Mesodermal cell (in vitro differentiated cells): ENCODE measurements around the gene NSUN4.
"Not testable (repeated sequence)": the region's sequence is repeated elsewhere in the genome, so short reads cannot be mapped to it uniquely, and the experiment has no call there.

Experiments used
- H3K27ac ChIP-seq: 2 replicates; pipeline ENCODE4 v1.7.0; 2013; ENCODE audit warnings: mild to moderate bottlenecking, low read depth, low read length, moderate library complexity; ENCODE audit not compliant: severe bottlenecking
- H3K36me3 ChIP-seq: 2 replicates; pipeline ENCODE4 v1.7.1; 2013; ENCODE audit warnings: mild to moderate bottlenecking, low read length, moderate library complexity; ENCODE audit not compliant: control insufficient read depth, insufficient read depth
- H3K4me1 ChIP-seq: one replicate; pipeline ENCODE4 v1.7.1; 2013; ENCODE audit warnings: mild to moderate bottlenecking, low read length; ENCODE audit not compliant: insufficient read depth, control insufficient read depth, poor library complexity, severe bottlenecking
- H3K4me3 ChIP-seq: 2 replicates; pipeline ENCODE4 v1.7.0; 2013; ENCODE audit warnings: low read length, control low read depth, mild to moderate bottlenecking; ENCODE audit not compliant: insufficient read depth, poor library complexity, severe bottlenecking; ENCODE audit errors: extremely low read depth
- H3K9me3 ChIP-seq: 2 replicates; pipeline ENCODE4 v1.7.1; 2013; ENCODE audit warnings: mild to moderate bottlenecking, low read length, moderate library complexity; ENCODE audit not compliant: control insufficient read depth
- WGBS, 2 experiments: methylation state at CpG; one replicate each; pipeline ENCODE4 v1.1.5; 2013; ENCODE audit warnings: missing lambda C conversion rate in 2 of 2; ENCODE audit not compliant: insufficient coverage in 2 of 2; 5-methylcytosine and 5-hydroxymethylcytosine counted together

NSUN4 gene

DNA sequence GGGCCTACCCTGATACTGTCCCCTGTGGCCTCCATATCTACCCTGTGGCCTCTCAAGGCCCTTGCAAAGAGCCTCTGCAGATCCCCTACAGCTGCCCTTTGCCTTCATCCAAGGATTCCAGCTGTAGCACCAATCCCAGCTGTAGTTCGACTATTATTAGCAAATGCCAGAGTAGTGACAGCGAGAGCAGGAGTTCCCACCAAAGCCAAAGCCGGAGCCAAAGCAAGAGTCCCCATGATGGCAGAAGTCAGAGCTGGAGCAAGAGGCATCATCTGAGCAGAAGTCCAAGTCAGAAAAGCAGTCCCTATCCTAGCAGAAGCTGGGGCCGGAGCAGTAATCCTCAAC, 2.7 kb downstream of the NSUN4 start:
- Histone ChIP-seq H3K9me3 (no peaks in the 10 kb centered on the region), H3K4me3 (no peak overlapping the region), H3K27ac (no peak overlapping the region), H3K36me3 (peaks cover 57% of the 10 kb centered on the region), H3K4me1 (peaks cover 13% of the 10 kb centered on the region)
- WGBS, 2 experiments = 95 to 100% methylated on average over 4 of the region's 4 CpGs

DNA sequence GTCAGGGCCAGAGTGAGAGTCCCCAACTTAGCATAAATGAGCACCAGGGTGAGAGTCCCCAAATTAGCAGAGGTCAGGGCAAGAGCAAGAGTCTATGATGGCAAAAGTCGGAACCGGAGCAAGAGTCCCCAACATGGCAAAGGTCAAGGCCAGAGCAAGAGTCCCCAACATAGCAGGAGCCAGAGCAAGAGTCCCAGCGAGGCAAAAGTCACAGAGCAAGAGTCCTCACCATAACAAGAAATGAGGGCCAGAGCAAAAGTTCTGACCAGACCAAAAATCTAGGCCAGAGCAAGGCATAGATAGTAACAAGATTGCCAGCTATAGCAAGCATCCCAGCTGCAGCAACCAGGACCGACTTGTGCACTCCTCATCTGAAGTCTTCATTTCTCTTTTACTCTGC, 3.1 kb downstream of the NSUN4 start:
- Histone ChIP-seq H3K4me1 (peaks cover 13% of the 10 kb centered on the region), H3K27ac (no peak overlapping the region), H3K9me3 (no peaks in the 10 kb centered on the region), H3K4me3 (no peak overlapping the region), H3K36me3 (peaks cover 61% of the 10 kb centered on the region)
- WGBS, 2 experiments = 95% methylated on average over 4 of the region's 4 CpGs

DNA sequence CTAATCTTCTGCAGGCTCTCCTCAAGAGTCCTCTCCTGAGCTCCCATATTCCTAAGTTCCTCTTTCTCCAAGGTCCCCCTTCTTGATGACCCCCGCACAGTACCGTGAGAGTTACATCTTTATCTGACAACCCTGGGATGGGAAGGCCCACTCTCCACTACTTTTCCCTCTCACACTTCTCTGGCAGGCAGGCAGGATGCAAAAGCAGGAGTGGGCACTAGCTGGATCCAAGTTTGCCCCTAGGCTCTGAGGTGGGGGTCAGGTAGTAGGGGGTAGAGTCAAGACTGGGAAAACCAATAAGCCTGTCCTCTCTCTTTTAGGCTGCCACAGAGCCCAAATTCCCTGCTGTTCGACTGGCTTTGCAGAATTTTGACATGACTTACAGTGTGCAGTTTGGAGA, 3.9 kb downstream of the NSUN4 start:
- H3K36me3 ChIP-seq = peaks cover 69% of the 10 kb centered on the region
- H3K9me3 ChIP-seq = no peaks in the 10 kb centered on the region
- 78 to 100% methylated on average over 1 of the region's 3 CpGs for WGBS, 2 experiments
- H3K27ac ChIP-seq = no peak overlapping the region
- no peak overlapping the region for H3K4me3 ChIP-seq
- peaks cover 11% of the 10 kb centered on the region for H3K4me1 ChIP-seq

DNA sequence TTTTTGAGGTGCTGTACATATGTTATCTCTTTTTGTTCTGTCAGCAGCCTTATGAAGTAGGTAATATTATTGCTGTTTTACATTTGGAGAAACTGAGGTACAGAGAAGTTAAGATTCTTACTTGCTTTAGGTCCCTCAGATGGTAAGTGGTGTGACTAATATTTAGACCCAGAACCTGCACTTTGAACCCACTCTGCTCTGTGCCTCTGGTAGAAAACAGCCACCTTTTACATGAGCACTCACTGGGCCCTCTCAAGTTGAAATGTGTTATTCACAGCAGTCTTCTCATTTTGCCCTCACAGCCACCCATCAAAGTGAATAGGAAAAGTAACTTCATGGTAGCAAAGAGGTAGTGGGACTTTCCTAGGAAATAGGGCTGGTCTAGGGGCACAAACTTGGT, 4.7 kb downstream of the NSUN4 start:
- Histone ChIP-seq H3K27ac (no peak overlapping the region), H3K36me3 (peaks cover 77% of the 10 kb centered on the region), H3K4me1 (peaks cover 6% of the 10 kb centered on the region), H3K4me3 (no peak overlapping the region), H3K9me3 (no peaks in the 10 kb centered on the region)

DNA sequence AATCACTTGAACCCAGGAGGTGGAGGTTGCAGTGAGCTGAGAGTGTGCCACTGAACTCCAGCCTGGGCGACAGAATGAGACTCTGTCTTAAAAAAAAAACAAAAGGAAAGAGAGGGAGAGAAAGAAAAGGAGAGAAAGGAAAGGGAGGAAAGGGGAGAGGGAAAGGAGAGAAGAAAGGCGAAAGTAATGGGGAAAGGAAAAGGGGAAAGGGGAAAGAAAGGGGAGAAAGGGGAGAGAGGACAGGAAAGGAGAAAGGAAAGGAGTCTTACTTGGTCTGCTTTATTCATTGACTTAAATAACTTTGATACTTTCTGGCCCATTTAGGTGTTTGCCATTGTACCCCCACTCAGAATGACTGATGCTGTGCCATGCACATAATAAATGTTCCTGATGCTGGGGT, 11.8 kb downstream of the NSUN4 start:
- Histone ChIP-seq H3K4me1 (no peaks in the 10 kb centered on the region), H3K9me3 (no peaks in the 10 kb centered on the region), H3K27ac (no peak overlapping the region), H3K36me3 (peaks cover 94% of the 10 kb centered on the region), H3K4me3 (no peak overlapping the region)
- 85 to 97% methylated on average over 2 of the region's 2 CpGs for WGBS, 2 experiments

DNA sequence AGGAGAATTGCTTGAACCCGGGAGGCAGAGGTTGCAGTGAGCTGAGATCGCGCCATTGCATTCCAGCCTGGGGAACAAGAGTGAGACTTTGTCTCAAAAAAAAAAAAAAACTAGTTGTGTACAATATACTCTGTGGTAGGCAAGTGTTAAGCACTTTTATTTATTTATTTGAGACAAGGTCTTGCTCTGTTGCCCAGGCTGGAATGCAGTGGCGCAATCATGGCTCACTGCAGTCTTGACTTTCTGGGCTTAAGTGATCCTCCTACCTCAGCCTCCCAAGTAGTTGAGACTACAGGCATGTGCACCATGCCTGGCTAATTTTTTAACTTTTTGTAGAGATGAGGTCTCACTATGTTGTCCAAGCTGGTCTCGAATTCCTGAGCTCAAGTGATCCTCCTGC, 15.3 kb downstream of the NSUN4 start:
- H3K36me3 ChIP-seq = peaks cover 83% of the 10 kb centered on the region
- WGBS, 2 experiments = 92 to 98% methylated on average over 4 to 5 of the region's 5 CpGs

DNA sequence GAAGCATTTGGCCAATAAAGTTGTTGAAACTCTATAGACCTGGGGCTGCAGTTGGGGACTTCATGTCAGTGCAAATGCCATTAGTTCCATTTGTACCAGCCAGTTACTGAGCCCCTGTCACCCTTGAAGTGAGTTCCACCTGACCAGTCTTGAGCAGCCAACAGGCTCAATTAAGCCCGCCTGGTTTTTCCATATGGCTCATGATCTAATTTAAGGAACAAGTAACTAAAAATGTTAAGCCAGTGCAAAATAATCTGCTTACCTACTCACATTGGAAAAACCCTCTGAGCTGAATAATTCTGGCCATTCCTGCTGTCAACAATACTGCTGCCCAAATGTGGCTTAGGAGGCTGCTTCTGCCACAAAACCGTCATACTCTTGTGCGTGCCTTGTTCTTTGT, 21.6 kb downstream of the NSUN4 start:
- Histone ChIP-seq H3K4me3 (no peak overlapping the region), H3K9me3 (no peaks in the 10 kb centered on the region), H3K27ac (no peak overlapping the region), H3K4me1 (no peaks in the 10 kb centered on the region), H3K36me3 (peaks cover 78% of the 10 kb centered on the region)
- 100% methylated on average over 2 to 3 of the region's 3 CpGs for WGBS, 2 experiments

More for the DNA sequence above, 15.3 kb downstream of the NSUN4 start:
- not testable (repeated sequence) for H3K27ac ChIP-seq, H3K9me3 ChIP-seq, H3K4me1 ChIP-seq, H3K4me3 ChIP-seq

DNA sequence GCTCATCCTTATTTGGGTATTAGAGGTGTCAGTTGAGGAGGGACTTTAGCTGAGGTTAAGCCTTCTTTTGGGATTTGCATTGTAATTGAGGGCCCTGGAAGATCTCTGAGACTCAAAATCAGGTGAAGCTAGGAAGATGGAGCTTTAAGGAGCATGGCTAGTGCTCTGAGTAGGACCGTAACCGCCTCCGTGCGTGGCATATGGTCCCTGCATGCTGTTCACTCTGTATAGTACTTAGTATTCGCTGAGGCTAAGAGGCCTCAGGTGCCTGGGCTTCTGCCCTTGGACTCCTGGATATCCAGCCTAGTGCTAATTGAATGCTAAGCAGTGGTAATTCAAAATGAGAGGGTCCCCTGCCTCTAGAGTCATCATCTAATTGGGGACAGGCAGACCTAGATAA, 22.5 kb downstream of the NSUN4 start:
- Histone ChIP-seq H3K36me3 (peaks cover 77% of the 10 kb centered on the region), H3K9me3 (no peaks in the 10 kb centered on the region), H3K4me3 (no peak overlapping the region), H3K27ac (no peak overlapping the region), H3K4me1 (no peaks in the 10 kb centered on the region)
- 91 to 95% methylated on average over 5 of the region's 5 CpGs for WGBS, 2 experiments

DNA sequence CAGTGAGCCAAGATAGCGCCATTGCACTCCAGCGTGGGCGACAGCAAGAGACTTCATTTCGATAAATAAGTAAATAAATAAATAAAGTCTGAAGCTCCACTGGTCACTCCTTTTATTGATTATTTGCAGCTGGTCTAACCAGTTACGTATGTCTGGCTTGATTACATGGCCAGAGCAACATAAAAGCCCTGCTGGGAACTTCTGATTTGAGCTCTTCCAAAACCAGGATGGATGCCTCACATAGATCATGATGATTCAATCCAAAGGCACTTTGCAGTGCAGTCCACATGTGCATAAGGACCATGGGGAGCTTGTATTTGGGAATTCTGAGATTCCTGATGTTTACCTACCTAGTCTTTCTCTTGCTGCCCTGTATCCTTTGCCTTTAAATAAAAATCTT, 24.0 kb downstream of the NSUN4 start:
- H3K36me3 ChIP-seq = peaks cover 73% of the 10 kb centered on the region
- no peaks in the 10 kb centered on the region for H3K9me3 ChIP-seq
- no peaks in the 10 kb centered on the region for H3K4me1 ChIP-seq
- H3K27ac ChIP-seq = no peak overlapping the region
- H3K4me3 ChIP-seq = no peak overlapping the region
- WGBS, 2 experiments = 98 to 100% methylated on average over 1 to 5 of the region's 5 CpGs

DNA sequence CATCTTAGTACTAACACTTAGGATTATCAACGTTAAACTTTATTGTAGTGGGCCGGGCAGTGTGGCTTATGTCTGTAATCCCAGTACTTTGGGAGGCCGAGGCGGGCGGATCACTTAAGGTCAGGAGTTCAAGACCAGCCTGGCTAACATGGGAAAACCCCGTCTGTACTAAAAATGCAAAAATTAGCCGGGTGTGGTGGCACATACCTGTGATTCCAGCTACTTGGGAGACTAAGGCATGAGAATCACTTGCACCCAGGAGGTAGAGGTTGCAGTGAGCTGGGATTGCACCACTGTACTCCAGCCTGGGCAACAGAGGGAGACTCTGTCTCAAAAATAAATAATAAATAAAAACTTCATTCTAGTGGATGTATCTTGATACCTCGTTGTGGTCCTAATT, 25.2 kb downstream of the NSUN4 start:
- H3K9me3 ChIP-seq, H3K4me1 ChIP-seq, H3K27ac ChIP-seq, H3K4me3 ChIP-seq: not testable (repeated sequence)
- 100% methylated on average over 2 to 6 of the region's 8 CpGs for WGBS, 2 experiments
- H3K36me3 ChIP-seq = peaks cover 67% of the 10 kb centered on the region

DNA sequence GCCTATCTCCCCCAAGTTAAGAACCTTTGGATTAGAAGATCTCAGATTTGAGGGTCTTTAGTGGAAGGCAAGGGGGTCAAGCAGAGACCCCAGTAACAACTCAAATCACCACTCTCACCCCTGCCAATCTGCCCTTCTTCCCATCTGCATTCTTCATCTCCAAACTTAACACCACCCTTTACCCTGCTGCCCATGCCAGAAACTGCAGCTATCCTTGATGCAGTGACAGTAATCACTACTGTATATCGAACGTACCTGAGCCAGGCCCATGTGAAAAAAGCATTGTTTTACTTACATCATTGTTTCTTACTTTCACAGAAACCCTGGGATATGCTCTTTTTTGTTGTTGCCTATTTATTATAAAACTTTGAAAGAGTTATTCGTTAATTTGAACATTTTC, 26.5 kb downstream of the NSUN4 start:
- H3K27ac ChIP-seq = no peak overlapping the region
- H3K36me3 ChIP-seq = peaks cover 54% of the 10 kb centered on the region
- H3K4me3 ChIP-seq = no peak overlapping the region
- H3K9me3 ChIP-seq = no peaks in the 10 kb centered on the region
- H3K4me1 ChIP-seq = no peaks in the 10 kb centered on the region
- WGBS, 2 experiments = 100% methylated on average over 2 to 3 of the region's 3 CpGs

DNA sequence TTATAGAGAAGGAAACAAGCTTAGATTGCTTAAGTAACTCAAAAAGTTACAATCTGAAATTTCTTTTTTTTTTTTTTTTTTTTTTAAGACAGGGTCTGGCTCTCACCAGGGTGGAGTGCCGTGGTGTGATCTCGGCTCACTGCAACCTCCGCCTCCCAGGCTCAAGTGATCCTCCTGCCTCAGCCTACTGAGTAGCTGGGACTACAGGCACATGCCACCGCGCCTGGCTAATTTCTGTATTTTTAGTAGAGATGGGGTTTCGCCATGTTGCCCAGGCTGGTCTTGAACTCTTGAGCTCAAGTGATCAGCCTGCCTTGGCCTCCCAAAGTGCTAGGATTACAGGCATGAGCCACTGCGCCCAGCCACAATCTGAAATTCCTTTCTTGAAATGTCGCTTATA, 27.1 kb downstream of the NSUN4 start:
- not testable (repeated sequence) for H3K4me1 ChIP-seq, H3K4me3 ChIP-seq, H3K9me3 ChIP-seq, H3K27ac ChIP-seq
- WGBS, 2 experiments = 98% methylated on average over 8 of the region's 8 CpGs
- peaks cover 47% of the 10 kb centered on the region for H3K36me3 ChIP-seq
